Aorta (tissue), 5 donors: Measurements from ENCODE around the gene LCP2. TPM values are rescaled to one million over a fixed set of nuclear protein-coding genes. Genes with fewer than 3 reads are reported as not detected.

ENCODE experiments used
- ATAC-seq: fragments of 200-7000 bp; cut with Tn5 transposase; one replicate; pipeline ENCODE4 v1.9.1; 2022; ENCODE audit warnings: moderate library complexity; ENCODE audit not compliant: low FRiP score
- DNase-seq, 2 donors: peaks; one replicate each; pipeline ENCODE4 v3.0.0-alpha.2; 2020
- H3K27ac ChIP-seq, 2 donors: one replicate each; pipeline ENCODE4 v1.5.1; 2013; ENCODE audit warnings: low read length in 2 of 2, mild to moderate bottlenecking in 2 of 2, moderate library complexity in 2 of 2, control low read depth in 1 of 2, inconsistent platforms in 1 of 2, low read depth in 1 of 2
- H3K27me3 ChIP-seq, 2 donors: one replicate each; pipeline ENCODE4 v1.6.1; 2013; ENCODE audit warnings: control low read depth in 1 of 2, low read length in 1 of 2, mild to moderate bottlenecking in 1 of 2, moderate library complexity in 1 of 2; ENCODE audit not compliant: insufficient read depth in 2 of 2, control insufficient read depth in 1 of 2
- H3K36me3 ChIP-seq, 2 donors: one replicate each; pipeline ENCODE4 v1.6.1; 2013; ENCODE audit warnings: control low read depth in 1 of 2, low read length in 1 of 2, mild to moderate bottlenecking in 1 of 2; ENCODE audit not compliant: insufficient read depth in 2 of 2, control insufficient read depth in 1 of 2
- H3K4me1 ChIP-seq, 2 donors: one replicate each; pipeline ENCODE4 v1.6.1; 2013; ENCODE audit warnings: low read length in 2 of 2, control low read depth in 1 of 2, mild to moderate bottlenecking in 1 of 2, moderate library complexity in 1 of 2; ENCODE audit not compliant: insufficient read depth in 2 of 2, control insufficient read depth in 1 of 2
- H3K4me3 ChIP-seq, 2 donors: one replicate each; pipeline ENCODE4 v1.5.1; 2013; ENCODE audit warnings: low read length in 2 of 2, control low read depth in 1 of 2, mild to moderate bottlenecking in 1 of 2
- H3K9me3 ChIP-seq: one replicate; pipeline ENCODE4 v1.6.1; 2013; ENCODE audit warnings: mild to moderate bottlenecking, low read length; ENCODE audit not compliant: control insufficient read depth
- WGBS, 2 donors: extraction: QIAGEN DNeasy Blood & Tissue Kit; methylation state at CpG; one replicate each; pipeline ENCODE4 v1.1.7; 2013; 5-methylcytosine and 5-hydroxymethylcytosine counted together
- intact Hi-C, 2 donors: fragments of 100-400 bp; cut with DNase I; formaldehyde crosslinking; loops; one replicate each; pipeline versions ENCODE4 v1.14.2 to v1.15.0; 2022
- polyA plus RNA-seq, 2 donors: library from polyadenylated mRNA; stranded (reverse); fragments of 200-250 nt; gene quantifications; one replicate each; pipeline ENCODE4 v1.2.3, GENCODE V29; 2013
- total RNA-seq, 2 donors: library from RNA; stranded (reverse); fragmentation: NEBNext Ultra II Directional; extraction: Animal tissue kit (Norgen Biotek cat#: 25700); gene quantifications; one replicate each; pipeline ENCODE4 v1.2.1, GENCODE V29; 2021
- donor health status: healthy with polysubstance abuse.
- donor health status: Bipolar disorder and iron deficiency.
- donor health status: DM: no; HTN: no; CAD: no.
- donor health status: DM: no; HTN: no; CAD: no.
- donor health status: DM: yes; HTN: yes; CAD: no.

LCP2 gene
- total and polyA plus RNA-seq, 4 donors: 2.1 to 58.8 (median 21.3) TPM

DNA sequence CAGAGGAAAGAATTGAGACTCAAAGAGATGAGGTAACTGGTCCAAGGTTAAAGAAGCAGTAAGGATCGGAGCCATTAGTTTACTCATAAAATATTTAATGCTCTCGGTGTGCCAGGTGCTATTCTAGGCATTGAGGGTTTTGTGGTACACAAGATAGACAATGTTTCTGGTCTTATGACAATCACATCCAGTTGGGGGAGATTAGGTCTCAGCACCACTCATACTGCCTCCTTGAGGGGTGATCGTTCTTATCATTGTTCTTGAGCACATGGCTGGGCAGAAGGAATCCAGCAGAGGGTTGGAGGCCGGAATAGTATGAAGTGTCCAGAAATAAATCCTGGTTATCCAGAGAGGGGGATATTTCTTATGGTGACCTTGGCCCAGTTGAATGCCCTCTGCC, 40.7 kb upstream of the LCP2 start:
- Histone ChIP-seq H3K27ac (no peak overlapping the region), H3K27me3 (no peaks in the 10 kb centered on the region), H3K36me3 (no peaks in the 10 kb centered on the region), H3K9me3 (no peaks in the 10 kb centered on the region), H3K4me1 (no peaks in the 10 kb centered on the region), H3K4me3 (no peak overlapping the region)
- ATAC-seq (no peak), DNase-seq (no peak)
- 67 to 77% methylated on average over 4 of the region's 4 CpGs for WGBS, 2 donors
- intact Hi-C loops: no loop called here

- ATAC-seq (peak; percentile 63), DNase-seq (no peak)
- H3K9me3 ChIP-seq: no peaks in the 10 kb centered on the region
- WGBS, 2 donors: 71 to 79% methylated on average over 9 of the region's 9 CpGs
- intact Hi-C loops: no loop called here
- no peaks in the 10 kb centered on the region for H3K27me3 ChIP-seq
- H3K4me1 ChIP-seq: no peaks in the 10 kb centered on the region
- no peaks in the 10 kb centered on the region for H3K36me3 ChIP-seq
- no peak overlapping the region for H3K4me3 ChIP-seq
- H3K27ac ChIP-seq: no peak overlapping the region
These were observed 39.6 kb upstream of the LCP2 start for GRCh38 chr5:170337045-170337733.

- no peak for DNase-seq
- intact Hi-C loops: no loop called here
- no peak for ATAC-seq
- WGBS, 2 donors: 91 to 94% methylated on average over 6 of the region's 6 CpGs
- no peak overlapping the region for H3K4me3 ChIP-seq
- no peaks in the 10 kb centered on the region for H3K36me3 ChIP-seq
- no peaks in the 10 kb centered on the region for H3K4me1 ChIP-seq
- H3K27ac ChIP-seq: no peak overlapping the region
- H3K9me3 ChIP-seq: no peaks in the 10 kb centered on the region
- no peaks in the 10 kb centered on the region for H3K27me3 ChIP-seq
These were observed 38.5 kb upstream of the LCP2 start for GRCh38 chr5:170336065-170336464.

DNA sequence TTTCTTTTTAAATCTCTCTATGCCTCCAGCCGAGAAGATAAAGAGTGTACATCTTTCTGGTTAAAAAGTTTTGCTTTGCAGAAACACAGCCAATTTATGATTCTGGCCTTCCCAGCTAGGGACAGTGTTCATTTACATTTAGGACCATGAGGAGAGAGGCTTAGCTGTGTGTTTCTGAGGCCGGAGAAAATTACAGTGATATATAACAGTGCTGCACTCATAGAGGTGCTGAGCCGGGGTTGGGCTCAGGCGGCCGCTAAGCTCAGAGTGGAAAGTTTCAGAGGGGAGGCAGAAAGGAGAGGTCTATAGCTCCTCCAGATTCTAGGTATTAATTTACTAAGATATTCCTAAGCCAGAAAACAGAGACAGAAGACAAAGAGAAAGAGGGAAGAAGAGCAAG, 37.0 kb upstream of the LCP2 start:
- H3K4me1 ChIP-seq: no peaks in the 10 kb centered on the region
- WGBS, 2 donors: 80 to 86% methylated on average over 5 of the region's 5 CpGs
- ATAC-seq (no peak), DNase-seq (no peak)
- H3K27me3 ChIP-seq: no peaks in the 10 kb centered on the region
- H3K27ac ChIP-seq: no peak overlapping the region
- intact Hi-C loops: no loop called here
- no peak overlapping the region for H3K4me3 ChIP-seq
- no peaks in the 10 kb centered on the region for H3K9me3 ChIP-seq
- H3K36me3 ChIP-seq: no peaks in the 10 kb centered on the region

DNA sequence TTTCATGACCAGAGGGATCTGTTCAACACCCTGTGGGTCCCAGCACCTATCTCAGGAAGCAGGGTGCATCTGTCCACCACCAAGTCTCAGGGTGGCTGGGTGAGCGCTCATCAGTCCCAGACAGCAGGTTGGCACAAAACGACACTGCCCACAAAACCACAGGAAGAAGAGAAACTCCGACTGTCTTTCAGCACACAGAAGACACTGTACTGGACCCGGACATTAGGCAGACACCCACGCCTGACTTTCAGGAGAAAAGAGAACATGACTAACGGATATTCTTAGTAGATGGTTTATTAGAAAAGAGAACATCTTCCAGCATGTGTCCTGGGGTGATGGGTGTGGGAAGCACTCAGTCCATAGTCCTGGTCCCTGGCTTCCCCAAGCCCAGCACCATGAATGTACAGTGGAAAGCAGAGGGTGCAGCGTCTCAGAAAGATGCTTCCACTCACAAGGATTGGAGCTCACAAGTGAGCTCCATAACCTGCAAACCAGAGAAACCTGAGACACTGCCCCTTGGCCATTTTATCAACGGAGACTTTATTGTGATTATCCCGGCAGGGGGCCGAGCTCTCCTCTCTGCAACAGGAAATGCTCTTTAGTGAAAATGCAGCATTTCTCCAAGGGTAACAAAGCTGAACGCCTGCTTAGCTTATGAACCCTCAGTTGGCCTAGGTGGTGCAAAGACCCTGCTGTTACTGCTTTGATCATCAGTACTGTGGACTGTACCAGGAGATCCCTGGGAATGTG, 35.8 kb upstream of the LCP2 start:
- no peaks in the 10 kb centered on the region for H3K4me1 ChIP-seq
- H3K4me3 ChIP-seq: no peak overlapping the region
- no peaks in the 10 kb centered on the region for H3K9me3 ChIP-seq
- intact Hi-C loops: no loop called here
- no peaks in the 10 kb centered on the region for H3K36me3 ChIP-seq
- no peaks in the 10 kb centered on the region for H3K27me3 ChIP-seq
- H3K27ac ChIP-seq: no peak overlapping the region
- WGBS, 2 donors: 74 to 75% methylated on average over 11 of the region's 11 CpGs
- peak in 1 of 2 donors; percentile 51 for DNase-seq
- ATAC-seq: no peak

- Histone ChIP-seq H3K27me3 (no peaks in the 10 kb centered on the region), H3K9me3 (no peaks in the 10 kb centered on the region), H3K36me3 (no peaks in the 10 kb centered on the region), H3K27ac (no peak overlapping the region), H3K4me3 (no peak overlapping the region), H3K4me1 (no peaks in the 10 kb centered on the region)
- 97 to 98% methylated on average over 5 of the region's 5 CpGs for WGBS, 2 donors
- DNase-seq: no peak
- intact Hi-C loops: no loop called here
- no peak for ATAC-seq
These were observed 34.5 kb upstream of the LCP2 start for GRCh38 chr5:170332058-170332457.

- DNase-seq: peak in 1 of 2 donors; percentile 54
- H3K36me3 ChIP-seq: no peaks in the 10 kb centered on the region
- intact Hi-C loops: no loop called here
- no peaks in the 10 kb centered on the region for H3K9me3 ChIP-seq
- ATAC-seq: no peak
- WGBS, 2 donors: 71 to 72% methylated on average over 11 of the region's 11 CpGs
- no peak overlapping the region for H3K4me3 ChIP-seq
- H3K27me3 ChIP-seq: no peaks in the 10 kb centered on the region
- H3K4me1 ChIP-seq: no peaks in the 10 kb centered on the region
- no peak overlapping the region for H3K27ac ChIP-seq
These were observed 33.0 kb upstream of the LCP2 start for GRCh38 chr5:170330568-170331054.

DNA sequence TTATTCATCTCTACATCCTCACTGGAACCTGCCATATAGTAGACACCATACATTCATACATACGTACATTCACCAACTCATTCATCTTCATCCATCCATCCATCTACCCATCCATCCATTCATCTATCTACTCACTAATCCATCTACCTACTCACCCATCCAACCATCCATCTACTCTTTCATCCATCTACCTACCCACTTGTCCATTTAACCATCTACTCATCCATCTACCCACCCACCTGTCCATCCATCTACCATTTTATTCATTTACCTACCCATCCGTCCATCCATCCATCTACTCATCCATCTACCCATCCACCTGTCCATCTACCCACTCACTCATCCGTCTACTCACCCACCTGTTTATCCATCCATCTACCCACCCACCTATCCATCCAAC, 31.9 kb upstream of the LCP2 start:
- Histone ChIP-seq H3K27me3 (no peaks in the 10 kb centered on the region), H3K36me3 (no peaks in the 10 kb centered on the region), H3K4me3 (no peak overlapping the region), H3K4me1 (no peaks in the 10 kb centered on the region), H3K27ac (no peak overlapping the region), H3K9me3 (no peaks in the 10 kb centered on the region)
- ATAC-seq (no peak), DNase-seq (no peak)
- WGBS, 2 donors: 77 to 93% methylated on average over 3 of the region's 3 CpGs
- intact Hi-C loops: no loop called here

DNA sequence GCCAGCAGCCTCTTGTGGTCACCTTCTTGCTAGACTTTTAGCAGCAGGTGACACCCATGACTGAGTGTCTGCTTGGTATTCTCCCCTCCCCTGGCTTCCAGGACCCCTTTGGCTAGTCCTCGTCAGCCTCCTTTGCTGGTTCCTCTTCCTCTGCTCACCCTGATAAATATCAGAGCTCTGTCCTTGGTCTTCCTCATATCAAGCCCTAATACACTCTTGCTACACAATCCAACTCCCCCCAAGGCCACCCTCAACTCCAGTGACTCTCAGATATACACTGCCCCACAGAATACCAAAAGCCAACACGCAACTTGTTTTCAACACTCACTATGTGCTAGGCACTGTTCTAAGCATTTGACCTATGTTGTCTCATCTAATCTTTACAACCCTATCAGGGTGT, 30.3 kb upstream of the LCP2 start:
- no peak for ATAC-seq
- Histone ChIP-seq H3K4me3 (no peak overlapping the region), H3K27ac (no peak overlapping the region), H3K27me3 (no peaks in the 10 kb centered on the region), H3K4me1 (no peaks in the 10 kb centered on the region), H3K36me3 (no peaks in the 10 kb centered on the region), H3K9me3 (no peaks in the 10 kb centered on the region)
- WGBS, 2 donors: 82 to 97% methylated on average over 2 of the region's 2 CpGs
- DNase-seq: no peak
- intact Hi-C loops: no loop called here
